ENCODE measurements around the gene KLRC4.
"Not testable (repeated sequence)": the region's sequence is repeated elsewhere in the genome, so short reads cannot be mapped to it uniquely, and the experiment has no call there.

KLRC4 gene

GRCh38 chr12:10386857-10387256, 22.7 kb downstream of the KLRC4 start:
- Histone ChIP-seq H3K4me1 (ENCODE audit: insufficient read depth, poor library complexity, severe bottlenecking) (peaks cover 11% of the 10 kb centered on the region), H3K36me3 (ENCODE audit: low read depth) (no peaks in the 10 kb centered on the region), H3K27ac (ENCODE audit: poor library complexity, severe bottlenecking) (no peak overlapping the region), H3K4me3 (ENCODE audit: severe bottlenecking) (no peak overlapping the region), H3K9me3 (ENCODE audit: severe bottlenecking) (no peaks in the 10 kb centered on the region), H3K27me3 (ENCODE audit: insufficient read depth, poor library complexity, severe bottlenecking) (no peaks in the 10 kb centered on the region)
- TF ChIP-seq, protein P1, sequence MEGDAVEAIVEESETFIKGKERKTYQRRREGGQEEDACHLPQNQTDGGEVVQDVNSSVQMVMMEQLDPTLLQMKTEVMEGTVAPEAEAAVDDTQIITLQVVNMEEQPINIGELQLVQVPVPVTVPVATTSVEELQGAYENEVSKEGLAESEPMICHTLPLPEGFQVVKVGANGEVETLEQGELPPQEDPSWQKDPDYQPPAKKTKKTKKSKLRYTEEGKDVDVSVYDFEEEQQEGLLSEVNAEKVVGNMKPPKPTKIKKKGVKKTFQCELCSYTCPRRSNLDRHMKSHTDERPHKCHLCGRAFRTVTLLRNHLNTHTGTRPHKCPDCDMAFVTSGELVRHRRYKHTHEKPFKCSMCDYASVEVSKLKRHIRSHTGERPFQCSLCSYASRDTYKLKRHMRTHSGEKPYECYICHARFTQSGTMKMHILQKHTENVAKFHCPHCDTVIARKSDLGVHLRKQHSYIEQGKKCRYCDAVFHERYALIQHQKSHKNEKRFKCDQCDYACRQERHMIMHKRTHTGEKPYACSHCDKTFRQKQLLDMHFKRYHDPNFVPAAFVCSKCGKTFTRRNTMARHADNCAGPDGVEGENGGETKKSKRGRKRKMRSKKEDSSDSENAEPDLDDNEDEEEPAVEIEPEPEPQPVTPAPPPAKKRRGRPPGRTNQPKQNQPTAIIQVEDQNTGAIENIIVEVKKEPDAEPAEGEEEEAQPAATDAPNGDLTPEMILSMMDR (IDR thresholded peaks at IDR 0.05; ENCODE audit: poor library complexity, severe bottlenecking), result no peak
- DNase-seq (ENCODE audit: low spot score), result no peak
- no peak for ATAC-seq (ENCODE audit: low read depth)

DNA sequence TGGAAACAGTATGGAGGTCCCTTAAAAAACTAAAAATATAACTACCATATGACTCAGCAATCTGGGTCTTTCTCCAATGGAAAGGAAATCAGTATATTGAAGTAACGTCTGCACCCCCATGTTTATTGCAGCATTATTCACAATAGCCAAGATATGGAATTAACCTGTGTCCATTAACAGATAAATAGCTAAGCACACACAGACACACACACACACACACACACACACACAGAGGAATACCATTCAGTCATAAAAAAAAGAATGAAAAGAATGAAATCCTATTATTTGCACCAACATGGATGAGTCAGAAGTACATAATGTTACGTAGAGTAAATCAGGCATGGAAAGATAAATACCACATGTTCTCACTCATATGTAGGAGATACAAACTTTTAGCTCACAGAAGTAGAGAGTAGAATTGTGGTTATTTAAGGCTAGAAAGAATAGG, 24.4 kb downstream of the KLRC4 start:
- H3K27ac ChIP-seq (ENCODE audit: poor library complexity, severe bottlenecking), result peak overlapping the region; percentile 40
- no peaks in the 10 kb centered on the region for H3K36me3 ChIP-seq (ENCODE audit: low read depth)
- no peak overlapping the region for H3K4me3 ChIP-seq (ENCODE audit: severe bottlenecking)
- H3K9me3 ChIP-seq (ENCODE audit: severe bottlenecking), result no peaks in the 10 kb centered on the region
- TF ChIP-seq, protein P1 (IDR thresholded peaks at IDR 0.05; ENCODE audit: poor library complexity, severe bottlenecking), result no peak
- no peaks in the 10 kb centered on the region for H3K27me3 ChIP-seq (ENCODE audit: insufficient read depth, poor library complexity, severe bottlenecking)
- ATAC-seq (ENCODE audit: low read depth), result peak; percentile 80
- no peak for DNase-seq (ENCODE audit: low spot score)
- peaks cover 3% of the 10 kb centered on the region for H3K4me1 ChIP-seq (ENCODE audit: insufficient read depth, poor library complexity, severe bottlenecking)

GRCh38 chr12:10384191-10384590, 25.4 kb downstream of the KLRC4 start:
- ATAC-seq (ENCODE audit: low read depth) (no peak), DNase-seq (ENCODE audit: low spot score) (no peak)
- TF ChIP-seq, protein P1 (IDR thresholded peaks at IDR 0.05; ENCODE audit: poor library complexity, severe bottlenecking), result no peak
- Histone ChIP-seq H3K9me3 (ENCODE audit: severe bottlenecking) (no peaks in the 10 kb centered on the region), H3K4me1 (ENCODE audit: insufficient read depth, poor library complexity, severe bottlenecking) (peaks cover 3% of the 10 kb centered on the region), H3K4me3 (ENCODE audit: severe bottlenecking) (no peak overlapping the region), H3K27me3 (ENCODE audit: insufficient read depth, poor library complexity, severe bottlenecking) (no peaks in the 10 kb centered on the region), H3K36me3 (ENCODE audit: low read depth) (no peaks in the 10 kb centered on the region), H3K27ac (ENCODE audit: poor library complexity, severe bottlenecking) (no peak overlapping the region)

- Histone ChIP-seq H3K4me1 (ENCODE audit: insufficient read depth, poor library complexity, severe bottlenecking) (peaks cover 3% of the 10 kb centered on the region), H3K36me3 (ENCODE audit: low read depth) (no peaks in the 10 kb centered on the region), H3K27me3 (ENCODE audit: insufficient read depth, poor library complexity, severe bottlenecking) (no peaks in the 10 kb centered on the region), H3K27ac (ENCODE audit: poor library complexity, severe bottlenecking) (no peak overlapping the region), H3K9me3 (ENCODE audit: severe bottlenecking) (no peaks in the 10 kb centered on the region), H3K4me3 (ENCODE audit: severe bottlenecking) (no peak overlapping the region)
- ATAC-seq (ENCODE audit: low read depth) (no peak), DNase-seq (ENCODE audit: low spot score) (no peak)
- TF ChIP-seq, protein P1 (IDR thresholded peaks at IDR 0.05; ENCODE audit: poor library complexity, severe bottlenecking), result no peak
Observed at GRCh38 chr12:10381928-10382628, 27.5 kb downstream of the KLRC4 start.

- H3K27ac ChIP-seq (ENCODE audit: poor library complexity, severe bottlenecking); H3K27me3 ChIP-seq (ENCODE audit: insufficient read depth, poor library complexity, severe bottlenecking); H3K4me1 ChIP-seq (ENCODE audit: insufficient read depth, poor library complexity, severe bottlenecking); ATAC-seq (ENCODE audit: low read depth); DNase-seq (ENCODE audit: low spot score); H3K9me3 ChIP-seq (ENCODE audit: severe bottlenecking); H3K36me3 ChIP-seq (ENCODE audit: low read depth); H3K4me3 ChIP-seq (ENCODE audit: severe bottlenecking): not testable (repeated sequence)
Observed at GRCh38 chr12:10378737-10379136, 30.8 kb downstream of the KLRC4 start.
